ENCODE results near the gene EIF3B. TPM values are rescaled to one million over a fixed set of nuclear protein-coding genes. Genes with fewer than 3 reads are reported as not detected.
A peak's percentile ranks its signal among the peaks of the same experiment; 100 is the strongest.
"Not testable (repeated sequence)": the region's sequence is repeated elsewhere in the genome, so short reads cannot be mapped to it uniquely, and the experiment has no call there.

Gene EIF3B
- 100 to 1,000 TPM in 1 of 2 donors, 10 to 100 TPM in 1; 94.0 to 150 TPM for total RNA-seq

- no peak for TF ChIP-seq CTCF (IDR thresholded peaks at IDR 0.05)
- H3K27me3 ChIP-seq (replicated peaks; ENCODE audit: insufficient read depth), result no peaks in the 10 kb centered on the region
- ATAC-seq (ENCODE audit: insufficient number of reproducible peaks, low FRiP score, low read depth) (peak; percentile 91), DNase-seq (ENCODE audit: low spot score) (peak; percentile 80)
- H3K4me1 ChIP-seq (ENCODE audit: control insufficient read depth in 1 of 2, low read depth in 2 of 2), result peaks cover 25 to 46% of the 10 kb centered on the region in 2 donors
- H3K4me3 ChIP-seq, result peak within 1 kb of the TSS; percentile 99
- H3K36me3 ChIP-seq, result no peaks in the 10 kb centered on the region
- peak within 1 kb of the TSS; percentile 96 to 98 for H3K27ac ChIP-seq
- no peaks in the 10 kb centered on the region for H3K9me3 ChIP-seq
Measured at GRCh38 chr7:2354186-2354938, at the start of gene EIF3B. EIF3B (plus strand) TSS chr7:2354827; CDS start chr7:2354922, 95 bp downstream.

- not testable (repeated sequence) for ATAC-seq (ENCODE audit: insufficient number of reproducible peaks, low FRiP score, low read depth); H3K9me3 ChIP-seq; DNase-seq (ENCODE audit: low spot score); H3K36me3 ChIP-seq; H3K27ac ChIP-seq; H3K27me3 ChIP-seq (replicated peaks; ENCODE audit: insufficient read depth); H3K4me3 ChIP-seq; H3K4me1 ChIP-seq (ENCODE audit: control insufficient read depth in 1 of 2, low read depth in 2 of 2)
Measured at GRCh38 chr7:2305258-2305657, 49.4 kb upstream of the EIF3B start.

GRCh38 chr7:2306688-2307087, 47.9 kb upstream of the EIF3B start:
- no peaks in the 10 kb centered on the region for H3K9me3 ChIP-seq
- H3K4me3 ChIP-seq, result no peak overlapping the region
- DNase-seq (ENCODE audit: low spot score) (no peak), ATAC-seq (ENCODE audit: insufficient number of reproducible peaks, low FRiP score, low read depth) (no peak)
- no peaks in the 10 kb centered on the region for H3K27me3 ChIP-seq (replicated peaks; ENCODE audit: insufficient read depth)
- H3K4me1 ChIP-seq (ENCODE audit: control insufficient read depth in 1 of 2, low read depth in 2 of 2), result no peaks in the 10 kb centered on the region
- H3K27ac ChIP-seq, result no peak overlapping the region
- no peaks in the 10 kb centered on the region for H3K36me3 ChIP-seq
- no peak for TF ChIP-seq CTCF (IDR thresholded peaks at IDR 0.05)

DNA sequence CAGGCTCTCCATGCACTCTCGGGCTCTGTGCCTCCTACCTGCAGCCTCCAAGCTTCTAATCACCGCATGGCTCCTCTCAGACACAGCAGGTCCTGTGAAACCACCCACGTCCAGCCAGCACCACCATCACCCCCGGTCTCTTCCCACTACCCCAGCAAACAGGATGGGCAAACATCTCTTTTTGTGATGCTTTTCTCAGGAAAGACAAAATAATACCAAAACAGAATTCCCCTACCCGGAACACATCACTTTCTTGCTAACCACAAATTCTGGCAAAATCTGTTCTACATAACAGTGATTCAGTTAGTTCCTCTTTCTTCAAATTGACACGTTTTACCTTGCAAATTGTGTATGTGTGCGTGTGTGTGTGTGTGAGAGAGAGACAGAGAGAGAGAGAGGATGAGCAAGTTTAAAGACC, 46.9 kb upstream of the EIF3B start:
- DNase-seq (ENCODE audit: low spot score), result no peak
- Histone ChIP-seq H3K27me3 (replicated peaks; ENCODE audit: insufficient read depth) (no peaks in the 10 kb centered on the region), H3K36me3 (no peaks in the 10 kb centered on the region), H3K27ac (no peak overlapping the region), H3K9me3 (no peaks in the 10 kb centered on the region), H3K4me3 (no peak overlapping the region), H3K4me1 (ENCODE audit: control insufficient read depth in 1 of 2, low read depth in 2 of 2) (no peaks in the 10 kb centered on the region)
- ATAC-seq (ENCODE audit: insufficient number of reproducible peaks, low FRiP score, low read depth), result no peak
- TF ChIP-seq CTCF (IDR thresholded peaks at IDR 0.05), result no peak

DNA sequence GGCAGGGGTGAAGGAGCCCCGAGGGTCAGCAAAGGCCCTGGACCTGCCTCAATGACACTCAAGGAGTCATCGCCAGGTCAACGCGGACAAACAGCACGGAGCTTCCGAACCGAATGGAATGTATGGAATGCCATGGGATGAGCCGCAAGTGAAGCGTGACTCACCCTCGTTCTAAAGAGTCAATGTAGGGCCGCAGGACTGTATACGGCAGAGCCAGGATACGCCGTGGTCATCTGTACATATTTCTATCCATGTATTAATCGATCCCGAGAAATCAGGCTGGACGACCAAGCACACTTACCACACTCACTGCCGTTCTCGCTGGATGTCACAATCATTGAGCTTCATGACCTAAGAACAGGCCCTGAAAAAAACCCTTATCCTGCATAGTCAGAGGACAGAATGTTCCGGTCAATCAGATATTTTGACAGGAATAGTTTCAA, 44.7 kb upstream of the EIF3B start:
- Histone ChIP-seq H3K36me3 (no peaks in the 10 kb centered on the region), H3K27me3 (replicated peaks; ENCODE audit: insufficient read depth) (no peaks in the 10 kb centered on the region), H3K27ac (no peak overlapping the region), H3K4me1 (ENCODE audit: control insufficient read depth in 1 of 2, low read depth in 2 of 2) (peaks cover 6 to 8% of the 10 kb centered on the region in 2 donors), H3K4me3 (no peak overlapping the region), H3K9me3 (no peaks in the 10 kb centered on the region)
- ATAC-seq (ENCODE audit: insufficient number of reproducible peaks, low FRiP score, low read depth), result no peak
- DNase-seq (ENCODE audit: low spot score), result no peak
- no peak for TF ChIP-seq CTCF (IDR thresholded peaks at IDR 0.05)

Measured in thoracic aorta (tissue), 2 donors.